Measurements from ENCODE around the gene GPANK1.

GPANK1 gene

DNA sequence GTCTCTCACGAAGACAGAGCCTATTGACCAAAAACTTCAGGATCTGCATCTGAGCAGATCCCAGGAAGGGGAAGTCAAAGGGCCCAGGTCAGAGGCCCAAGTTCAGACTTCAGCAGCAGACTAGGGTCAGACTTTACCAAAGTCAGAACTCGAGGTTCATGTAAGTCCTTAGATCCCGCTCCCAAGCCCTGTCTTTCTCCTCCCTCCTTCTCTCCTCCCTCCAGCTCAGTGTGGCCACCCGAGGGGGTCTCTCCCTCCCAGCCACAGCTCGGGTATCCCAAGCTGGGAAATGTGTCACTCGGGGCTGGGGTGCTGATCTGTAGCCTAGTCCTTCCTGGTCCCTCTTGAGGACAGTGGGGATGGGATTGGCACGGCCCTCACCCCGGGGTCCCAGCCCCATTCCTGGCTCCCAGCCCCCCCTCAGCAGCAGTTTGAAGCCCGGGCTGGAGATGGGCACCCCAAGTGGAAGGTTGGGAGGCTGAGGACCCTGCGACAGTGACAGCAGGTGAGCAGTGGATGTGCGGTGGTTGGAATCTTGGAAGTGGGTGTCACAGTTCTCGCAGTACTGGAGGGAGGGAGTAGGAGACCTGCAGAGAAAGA lies 2.6 kb downstream of the GPANK1 start:
- Histone ChIP-seq H3K79me2 (ENCODE audit: insufficient read depth, low read length) (peaks cover 28% of the 10 kb centered on the region), H3K4me2 (ENCODE audit: low read length) (no peak overlapping the region), H3K9me3 (ENCODE audit: low read length) (no peaks in the 10 kb centered on the region), H3K4me1 (ENCODE audit: insufficient read depth, low read length, severe bottlenecking) (peaks cover 68% of the 10 kb centered on the region), H3F3A (ENCODE audit: insufficient read depth, low read length) (no peaks in the 10 kb centered on the region), H3K27me3 (ENCODE audit: insufficient read depth, low read length) (no peaks in the 10 kb centered on the region), H3K9me2 (ENCODE audit: low read depth, low read length) (no peaks in the 10 kb centered on the region), H2AFZ (ENCODE audit: low read length) (no peak overlapping the region), H3K36me3 (ENCODE audit: insufficient read depth, low read length) (peaks cover 29% of the 10 kb centered on the region; the same call in 1 of the 2 replicates), H3K9ac (ENCODE audit: low read length) (no peak overlapping the region), H3K27ac (ENCODE audit: low read depth, low read length, poor library complexity, severe bottlenecking) (no peak overlapping the region), H3K4me3 (ENCODE audit: low read depth, low read length, poor library complexity, severe bottlenecking) (no peak overlapping the region), H4K20me1 (ENCODE audit: insufficient read depth, low read length) (no peaks in the 10 kb centered on the region)
- no peak for TF ChIP-seq EZH2 (IDR thresholded peaks at IDR 0.05; ENCODE audit: borderline replicate concordance, low read length)
- TF ChIP-seq, protein P1, sequence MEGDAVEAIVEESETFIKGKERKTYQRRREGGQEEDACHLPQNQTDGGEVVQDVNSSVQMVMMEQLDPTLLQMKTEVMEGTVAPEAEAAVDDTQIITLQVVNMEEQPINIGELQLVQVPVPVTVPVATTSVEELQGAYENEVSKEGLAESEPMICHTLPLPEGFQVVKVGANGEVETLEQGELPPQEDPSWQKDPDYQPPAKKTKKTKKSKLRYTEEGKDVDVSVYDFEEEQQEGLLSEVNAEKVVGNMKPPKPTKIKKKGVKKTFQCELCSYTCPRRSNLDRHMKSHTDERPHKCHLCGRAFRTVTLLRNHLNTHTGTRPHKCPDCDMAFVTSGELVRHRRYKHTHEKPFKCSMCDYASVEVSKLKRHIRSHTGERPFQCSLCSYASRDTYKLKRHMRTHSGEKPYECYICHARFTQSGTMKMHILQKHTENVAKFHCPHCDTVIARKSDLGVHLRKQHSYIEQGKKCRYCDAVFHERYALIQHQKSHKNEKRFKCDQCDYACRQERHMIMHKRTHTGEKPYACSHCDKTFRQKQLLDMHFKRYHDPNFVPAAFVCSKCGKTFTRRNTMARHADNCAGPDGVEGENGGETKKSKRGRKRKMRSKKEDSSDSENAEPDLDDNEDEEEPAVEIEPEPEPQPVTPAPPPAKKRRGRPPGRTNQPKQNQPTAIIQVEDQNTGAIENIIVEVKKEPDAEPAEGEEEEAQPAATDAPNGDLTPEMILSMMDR (IDR thresholded peaks at IDR 0.05; ENCODE audit: low read length): no peak

DNA sequence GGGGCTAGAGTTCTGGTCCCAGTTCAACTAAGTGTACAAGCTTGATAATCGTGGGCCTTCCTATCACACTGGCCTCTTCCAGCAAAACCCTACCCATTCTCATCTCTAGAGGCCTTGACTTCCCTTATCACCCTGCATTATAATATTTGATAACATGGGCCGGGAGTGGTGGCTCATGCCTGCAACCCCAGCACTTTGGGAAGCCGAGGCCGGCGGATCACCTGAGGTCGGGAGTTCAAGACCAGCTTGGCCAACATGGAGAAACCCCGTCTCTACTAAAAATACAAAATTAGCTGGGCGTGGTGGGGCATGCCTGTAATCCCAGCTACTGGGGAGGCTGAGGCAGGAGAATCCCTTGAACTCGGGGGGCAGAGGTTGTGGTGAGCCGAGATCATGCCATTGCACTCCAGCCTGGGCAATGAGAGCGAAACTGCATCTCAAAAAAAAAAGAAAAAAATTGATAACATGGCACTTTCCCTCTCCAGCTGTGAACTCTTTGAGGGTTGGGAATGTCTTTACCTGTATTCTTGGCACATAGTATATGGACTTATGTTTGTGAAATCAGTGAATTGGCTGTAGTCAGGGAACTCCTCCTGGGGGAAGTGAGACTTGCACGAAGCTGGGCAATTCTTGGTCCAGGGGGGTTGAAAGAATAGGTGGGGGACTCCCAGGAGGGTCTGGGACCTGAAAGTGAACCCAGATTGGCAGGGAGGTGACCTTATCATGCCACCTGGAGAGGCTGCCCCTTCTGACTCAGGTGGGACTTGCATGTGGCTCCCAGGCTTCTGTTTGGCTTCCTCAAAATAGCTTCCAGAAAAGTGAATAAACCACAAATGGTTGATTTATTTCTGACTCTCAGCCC lies 3.3 kb downstream of the GPANK1 start:
- H3K4me3 ChIP-seq (ENCODE audit: low read depth, low read length, poor library complexity, severe bottlenecking): peak overlapping the region; percentile 89
- no peaks in the 10 kb centered on the region for H3K27me3 ChIP-seq (ENCODE audit: insufficient read depth, low read length)
- H3K9me2 ChIP-seq (ENCODE audit: low read depth, low read length): no peaks in the 10 kb centered on the region
- peak overlapping the region; percentile 94; the same call in 1 of the 2 replicates for H3K9ac ChIP-seq (ENCODE audit: low read length)
- TF ChIP-seq, protein P1 (IDR thresholded peaks at IDR 0.05; ENCODE audit: low read length): no peak
- TF ChIP-seq EZH2 (IDR thresholded peaks at IDR 0.05; ENCODE audit: borderline replicate concordance, low read length): no peak
- no peaks in the 10 kb centered on the region for H3K9me3 ChIP-seq (ENCODE audit: low read length)
- peak overlapping the region; percentile 38 for H3K27ac ChIP-seq (ENCODE audit: low read depth, low read length, poor library complexity, severe bottlenecking)
- peak overlapping the region; percentile 97 for H3K4me2 ChIP-seq (ENCODE audit: low read length)
- H3K4me1 ChIP-seq (ENCODE audit: insufficient read depth, low read length, severe bottlenecking): peaks cover 62% of the 10 kb centered on the region
- peaks cover 23% of the 10 kb centered on the region for H3K79me2 ChIP-seq (ENCODE audit: insufficient read depth, low read length)
- H3F3A ChIP-seq (ENCODE audit: insufficient read depth, low read length): no peaks in the 10 kb centered on the region
- peaks cover 22% of the 10 kb centered on the region; the same call in 1 of the 2 replicates for H3K36me3 ChIP-seq (ENCODE audit: insufficient read depth, low read length)
- no peaks in the 10 kb centered on the region for H4K20me1 ChIP-seq (ENCODE audit: insufficient read depth, low read length)
- H2AFZ ChIP-seq (ENCODE audit: low read length): no peak overlapping the region

DNA sequence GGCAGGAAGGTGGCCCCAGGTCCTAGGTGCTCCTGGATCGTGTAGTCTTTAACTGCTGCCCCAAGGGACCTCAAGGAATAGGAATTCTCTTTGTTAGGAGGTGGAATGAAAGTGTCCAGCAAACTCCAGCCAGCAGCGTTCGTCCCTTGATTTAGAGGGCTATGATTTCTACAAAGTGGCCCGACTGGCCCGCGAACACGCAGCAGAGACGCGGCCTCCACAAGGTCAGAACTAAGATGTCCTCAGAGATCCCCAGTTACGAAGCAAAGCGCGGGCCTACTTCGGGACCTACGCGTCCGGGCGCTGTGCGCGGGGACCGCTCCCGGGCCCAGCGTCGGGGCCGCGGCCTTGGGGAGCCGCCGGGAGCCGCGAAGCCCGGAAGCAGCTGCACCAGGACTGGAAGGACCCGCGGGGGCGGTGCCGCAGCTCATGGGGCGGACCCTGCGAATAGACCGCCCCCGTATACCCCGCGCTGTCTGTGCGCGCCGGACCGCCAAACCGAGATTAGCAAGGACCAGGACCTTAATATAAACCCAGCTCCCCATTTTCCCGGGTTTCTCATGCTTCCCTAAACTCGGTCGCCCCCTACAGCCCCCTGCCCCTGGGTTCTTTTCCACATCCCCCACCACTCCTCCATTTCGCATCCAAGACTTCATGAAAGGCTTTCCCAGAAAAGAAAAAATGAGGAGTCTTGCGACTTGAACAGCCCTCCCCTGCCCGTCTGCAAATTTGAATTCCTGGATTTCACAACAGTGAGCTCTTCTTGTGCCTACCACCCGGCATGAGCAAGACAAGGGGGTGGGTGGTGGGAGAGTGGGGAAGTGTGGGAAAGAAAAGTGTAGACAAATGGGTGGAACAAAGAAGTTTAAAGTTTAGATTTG lies 4.2 kb downstream of the GPANK1 start, which contains the start of gene C6orf47:
C6orf47 (minus strand) TSS at position 398 of the 881 bp plus-strand sequence. CDS start 831 bp downstream, outside the sequence.
- H3K27ac ChIP-seq (ENCODE audit: low read depth, low read length, poor library complexity, severe bottlenecking): peak within 1 kb of the TSS; percentile 54
- no peaks in the 10 kb centered on the region for H3K9me2 ChIP-seq (ENCODE audit: low read depth, low read length)
- H3K27me3 ChIP-seq (ENCODE audit: insufficient read depth, low read length): no peaks in the 10 kb centered on the region
- no peaks in the 10 kb centered on the region for H4K20me1 ChIP-seq (ENCODE audit: insufficient read depth, low read length)
- no peaks in the 10 kb centered on the region for H3K9me3 ChIP-seq (ENCODE audit: low read length)
- TF ChIP-seq EZH2 (IDR thresholded peaks at IDR 0.05; ENCODE audit: borderline replicate concordance, low read length): no peak
- TF ChIP-seq, protein P1 (IDR thresholded peaks at IDR 0.05; ENCODE audit: low read length): no peak
- peak within 1 kb of the TSS; percentile 94 for H3K9ac ChIP-seq (ENCODE audit: low read length)
- H3K79me2 ChIP-seq (ENCODE audit: insufficient read depth, low read length): peaks cover 18% of the 10 kb centered on the region; the same call in 1 of the 2 replicates
- no peaks in the 10 kb centered on the region for H3F3A ChIP-seq (ENCODE audit: insufficient read depth, low read length)
- peaks cover 17% of the 10 kb centered on the region; the same call in 1 of the 2 replicates for H3K36me3 ChIP-seq (ENCODE audit: insufficient read depth, low read length)
- H3K4me1 ChIP-seq (ENCODE audit: insufficient read depth, low read length, severe bottlenecking): peaks cover 60% of the 10 kb centered on the region
- peak within 1 kb of the TSS; percentile 97 for H3K4me2 ChIP-seq (ENCODE audit: low read length)
- H2AFZ ChIP-seq (ENCODE audit: low read length): no peak within 1 kb of the TSS
- peak within 1 kb of the TSS; percentile 89 for H3K4me3 ChIP-seq (ENCODE audit: low read depth, low read length, poor library complexity, severe bottlenecking)
